Epithelial cell of proximal tubule (primary cell): ENCODE measurements around the gene ALDH3B1. TPM values are rescaled to one million over a fixed set of nuclear protein-coding genes. Genes with fewer than 3 reads are reported as not detected.
A peak's percentile ranks its signal among the peaks of the same experiment; 100 is the strongest.

ENCODE experiments used
- DNase-seq: peaks from one replicate; pipeline ENCODE4 v3.0.0-alpha.2; 2011; ENCODE audit warnings: low read depth
- H3K4me3 ChIP-seq: 2 replicates; pipeline ENCODE4 v1.5.1; 2011; ENCODE audit warnings: low read depth, mild to moderate bottlenecking, low read length
- total RNA-seq: library from RNA; depleted of rRNA; stranded (reverse); fragments of >200 nt; gene quantifications from 2 replicates; pipeline ENCODE4 v1.2.3, GENCODE V29; 2015
- TF ChIP-seq, protein P1 (sequence below): conservative IDR thresholded peaks from 2 replicates; pipeline ENCODE4 v1.5.1; 2012; ENCODE audit warnings: low read depth, mild to moderate bottlenecking, low read length

ALDH3B1 gene
- total RNA-seq, 1 donor from 2014 or later: 3.9 TPM

DNA sequence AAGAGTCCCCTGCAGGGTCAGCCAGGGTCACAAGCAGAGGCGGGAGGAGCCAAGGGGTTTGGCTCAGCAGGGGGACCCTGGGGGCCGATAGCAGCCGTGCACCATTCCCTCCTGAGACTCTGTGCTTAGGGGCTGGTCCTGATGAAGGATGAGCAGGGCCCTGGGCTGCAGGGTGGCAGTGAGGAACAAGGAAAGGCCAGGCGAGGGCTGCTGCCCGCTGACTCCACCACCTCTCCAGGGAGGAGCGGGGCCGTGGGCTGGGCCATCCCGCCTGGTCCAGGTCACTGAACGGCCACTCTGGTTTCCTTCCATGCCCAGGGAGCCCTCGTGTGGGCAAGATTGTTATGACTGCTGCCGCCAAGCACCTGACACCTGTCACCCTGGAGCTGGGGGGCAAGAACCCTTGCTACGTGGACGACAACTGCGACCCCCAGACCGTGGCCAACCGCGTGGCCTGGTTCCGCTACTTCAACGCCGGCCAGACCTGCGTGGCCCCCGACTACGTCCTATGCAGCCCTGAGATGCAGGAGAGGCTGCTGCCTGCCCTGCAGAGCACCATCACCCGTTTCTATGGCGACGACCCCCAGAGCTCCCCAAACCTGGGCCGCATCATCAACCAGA is 11.2 kb downstream of the ALDH3B1 start:
- no peak for DNase-seq
- TF ChIP-seq, protein P1, sequence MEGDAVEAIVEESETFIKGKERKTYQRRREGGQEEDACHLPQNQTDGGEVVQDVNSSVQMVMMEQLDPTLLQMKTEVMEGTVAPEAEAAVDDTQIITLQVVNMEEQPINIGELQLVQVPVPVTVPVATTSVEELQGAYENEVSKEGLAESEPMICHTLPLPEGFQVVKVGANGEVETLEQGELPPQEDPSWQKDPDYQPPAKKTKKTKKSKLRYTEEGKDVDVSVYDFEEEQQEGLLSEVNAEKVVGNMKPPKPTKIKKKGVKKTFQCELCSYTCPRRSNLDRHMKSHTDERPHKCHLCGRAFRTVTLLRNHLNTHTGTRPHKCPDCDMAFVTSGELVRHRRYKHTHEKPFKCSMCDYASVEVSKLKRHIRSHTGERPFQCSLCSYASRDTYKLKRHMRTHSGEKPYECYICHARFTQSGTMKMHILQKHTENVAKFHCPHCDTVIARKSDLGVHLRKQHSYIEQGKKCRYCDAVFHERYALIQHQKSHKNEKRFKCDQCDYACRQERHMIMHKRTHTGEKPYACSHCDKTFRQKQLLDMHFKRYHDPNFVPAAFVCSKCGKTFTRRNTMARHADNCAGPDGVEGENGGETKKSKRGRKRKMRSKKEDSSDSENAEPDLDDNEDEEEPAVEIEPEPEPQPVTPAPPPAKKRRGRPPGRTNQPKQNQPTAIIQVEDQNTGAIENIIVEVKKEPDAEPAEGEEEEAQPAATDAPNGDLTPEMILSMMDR: peak; percentile 69
- H3K4me3 ChIP-seq: no peak overlapping the region

DNA sequence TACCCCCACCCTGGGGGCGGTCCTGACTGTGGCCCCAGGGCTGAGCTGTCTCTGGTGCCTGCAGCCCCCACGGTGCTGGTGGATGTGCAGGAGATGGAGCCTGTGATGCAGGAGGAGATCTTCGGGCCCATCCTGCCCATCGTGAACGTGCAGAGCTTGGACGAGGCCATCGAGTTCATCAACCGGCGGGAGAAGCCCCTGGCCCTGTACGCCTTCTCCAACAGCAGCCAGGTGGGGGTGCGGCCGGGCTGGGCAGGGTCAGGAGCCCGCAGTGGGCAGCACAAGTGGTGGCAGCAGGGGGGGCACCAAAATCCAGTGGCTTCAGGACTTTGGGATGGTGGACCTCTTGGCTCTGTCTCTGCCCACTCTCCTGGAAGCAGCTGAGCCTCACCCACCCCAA is 12.4 kb downstream of the ALDH3B1 start:
- no peak overlapping the region for H3K4me3 ChIP-seq
- no peak for DNase-seq
- TF ChIP-seq, protein P1: no peak

DNA sequence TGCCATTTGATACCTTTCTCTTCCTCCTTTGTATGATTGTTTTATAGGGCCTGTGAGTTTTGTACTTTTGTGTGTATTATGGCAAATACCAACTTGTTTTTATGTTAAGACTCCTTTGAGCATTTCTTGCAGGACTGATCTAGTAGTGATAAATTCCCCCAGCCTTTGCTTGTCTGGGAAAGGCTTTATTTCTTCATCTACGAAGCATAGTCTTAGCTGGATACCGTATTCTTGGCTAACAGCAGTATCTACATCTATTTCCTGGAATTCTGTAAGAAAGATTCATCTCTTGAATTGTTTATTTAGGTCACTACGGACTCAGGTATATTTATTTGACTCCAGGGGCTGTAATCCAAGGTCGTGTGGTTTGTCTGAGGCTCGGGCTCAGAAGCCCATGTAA is 14.4 kb downstream of the ALDH3B1 start:
- DNase-seq: no peak
- TF ChIP-seq, protein P1: no peak
- H3K4me3 ChIP-seq: no peak overlapping the region

DNA sequence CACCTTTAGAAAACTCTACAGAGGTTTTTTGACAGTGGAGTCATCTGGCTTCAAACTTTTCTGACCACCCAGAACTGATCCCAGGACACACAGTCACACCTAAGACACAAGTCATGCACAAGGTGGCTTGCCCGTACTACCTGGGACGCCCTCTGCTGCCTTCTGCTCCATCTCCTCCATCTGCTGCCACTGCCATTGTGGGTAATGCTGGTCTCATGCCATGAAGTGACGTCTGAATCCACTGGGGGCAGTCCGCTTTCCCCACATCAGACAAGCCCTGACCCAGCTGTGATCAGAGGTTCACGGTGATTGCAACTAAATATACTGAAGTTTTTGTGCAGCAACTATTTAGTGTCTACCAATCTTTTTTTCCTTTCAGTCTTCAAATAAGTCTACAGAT is 14.9 kb downstream of the ALDH3B1 start:
- no peak for DNase-seq
- TF ChIP-seq, protein P1: no peak
- H3K4me3 ChIP-seq: no peak overlapping the region

DNA sequence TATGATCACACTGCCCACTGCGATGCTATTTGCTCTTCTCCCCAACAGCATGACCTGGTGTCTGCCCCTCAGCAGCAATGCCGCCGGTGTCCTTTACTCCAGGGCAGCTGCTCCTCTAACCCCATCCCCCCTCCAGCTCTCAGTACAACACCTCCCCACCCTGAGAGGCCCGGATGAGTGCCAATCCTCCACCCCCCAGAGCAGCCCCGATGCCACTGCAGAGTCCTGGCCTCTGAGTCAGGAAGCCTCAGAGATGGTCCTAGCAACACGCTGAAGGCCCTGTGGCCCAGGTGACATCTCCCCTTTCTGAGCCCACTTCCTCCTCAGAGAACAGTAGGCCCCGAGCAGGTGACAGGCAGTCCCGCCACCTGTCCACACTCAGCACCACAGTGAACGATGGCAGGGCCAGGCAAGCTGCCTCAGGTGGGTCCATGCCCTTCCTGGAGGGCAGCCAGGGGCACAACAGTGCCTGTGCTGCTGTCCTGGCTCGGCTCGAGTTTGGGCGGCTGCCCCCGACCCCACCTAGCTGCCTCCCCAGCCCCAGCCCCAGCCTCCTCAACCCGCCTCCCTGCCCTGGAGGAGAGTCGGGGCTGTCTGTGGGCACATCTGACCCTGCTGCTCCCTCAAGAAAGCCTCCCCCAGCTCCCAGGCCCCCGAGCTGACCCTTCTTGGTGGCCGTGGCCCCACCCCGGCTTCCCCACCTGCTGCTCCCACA is 16.4 kb downstream of the ALDH3B1 start:
- H3K4me3 ChIP-seq: no peak overlapping the region
- no peak for DNase-seq
- TF ChIP-seq, protein P1: no peak

DNA sequence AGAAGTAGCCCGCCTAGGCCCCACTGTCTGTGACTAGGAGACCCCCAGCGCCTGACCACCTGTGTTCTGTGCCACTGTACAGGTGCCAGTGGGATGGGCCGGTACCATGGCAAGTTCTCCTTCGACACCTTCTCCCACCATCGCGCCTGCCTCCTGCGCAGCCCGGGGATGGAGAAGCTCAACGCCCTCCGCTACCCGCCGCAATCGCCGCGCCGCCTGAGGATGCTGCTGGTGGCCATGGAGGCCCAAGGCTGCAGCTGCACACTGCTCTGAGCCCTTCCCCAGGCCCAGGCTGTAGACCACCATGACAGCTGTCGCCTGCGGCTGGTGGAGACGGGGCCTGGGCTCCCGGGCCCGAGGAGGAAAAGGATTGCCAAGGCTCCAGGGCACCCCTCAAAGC is 17.5 kb downstream of the ALDH3B1 start:
- no peak overlapping the region for H3K4me3 ChIP-seq
- TF ChIP-seq, protein P1: no peak
- DNase-seq: no peak
